Nucleus accumbens (tissue), 56 donors: ENCODE results near the gene SHROOM3.
A peak's percentile ranks its signal among the peaks of the same experiment; 100 is the strongest.
"Not testable (repeated sequence)": the region's sequence is repeated elsewhere in the genome, so short reads cannot be mapped to it uniquely, and the experiment has no call there.

Experiments
- DNase-seq, 56 donors: peaks; one replicate each; lab custom pipeline; 2025; lab: John Stamatoyannopoulos, UW

SHROOM3 gene

GRCh38 chr4:76585897-76586360 lies 150.9 kb downstream of the SHROOM3 start:
- peak in 26 of 56 donors; percentile 0 to 40 (median 6) for DNase-seq

- no peak for DNase-seq
Observed at GRCh38 chr4:76588274-76588673, 153.2 kb downstream of the SHROOM3 start.

- DNase-seq, result no peak
Observed at GRCh38 chr4:76589402-76589801, 154.4 kb downstream of the SHROOM3 start.

- peak in 1 of 56 donors; percentile 11 for DNase-seq
Observed at GRCh38 chr4:76589872-76590797, 155.1 kb downstream of the SHROOM3 start.

DNA sequence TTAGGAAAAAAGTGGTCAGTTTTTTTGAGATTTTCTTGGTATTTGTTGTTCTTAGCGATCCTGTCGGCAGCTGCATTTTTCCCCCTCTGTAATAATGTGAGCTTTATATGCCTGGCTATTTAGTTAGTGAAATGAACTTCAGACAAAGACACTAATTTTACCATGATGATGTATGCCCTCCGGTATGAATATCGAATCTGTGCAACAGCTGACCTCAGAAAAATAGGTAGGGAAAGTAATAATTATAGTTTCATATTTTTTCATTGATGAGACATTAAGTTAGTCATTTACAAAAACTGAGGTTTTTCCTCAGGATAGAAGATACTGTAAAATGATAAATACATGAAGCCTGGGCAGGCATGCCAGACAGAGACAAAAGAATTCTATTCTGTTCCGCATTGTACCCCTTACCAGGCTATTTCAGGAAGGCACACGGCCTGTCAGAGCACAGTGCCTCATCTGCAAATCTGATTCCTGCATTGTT lies 155.8 kb downstream of the SHROOM3 start:
- DNase-seq, result peak in 1 of 56 donors; percentile 3

DNA sequence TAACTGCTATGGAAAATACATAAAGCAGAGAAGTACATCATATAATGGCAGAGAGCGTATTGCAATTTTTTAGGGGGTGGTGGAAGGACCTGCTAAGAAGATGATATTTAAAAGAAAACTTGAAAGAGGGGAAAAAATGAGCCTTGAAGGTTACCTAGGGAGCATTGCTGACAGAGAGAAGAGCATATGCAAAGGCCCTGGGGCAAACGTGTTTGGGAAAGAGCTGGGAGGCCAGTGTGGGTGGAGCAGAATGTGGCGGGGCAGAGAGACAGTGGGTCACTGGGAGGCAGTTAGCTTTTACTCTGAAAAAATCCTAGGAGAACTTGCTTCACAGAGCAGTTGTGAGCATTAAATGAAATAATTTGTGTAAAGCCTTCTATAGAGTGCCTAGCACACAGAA lies 157.0 kb downstream of the SHROOM3 start:
- no peak for DNase-seq

DNA sequence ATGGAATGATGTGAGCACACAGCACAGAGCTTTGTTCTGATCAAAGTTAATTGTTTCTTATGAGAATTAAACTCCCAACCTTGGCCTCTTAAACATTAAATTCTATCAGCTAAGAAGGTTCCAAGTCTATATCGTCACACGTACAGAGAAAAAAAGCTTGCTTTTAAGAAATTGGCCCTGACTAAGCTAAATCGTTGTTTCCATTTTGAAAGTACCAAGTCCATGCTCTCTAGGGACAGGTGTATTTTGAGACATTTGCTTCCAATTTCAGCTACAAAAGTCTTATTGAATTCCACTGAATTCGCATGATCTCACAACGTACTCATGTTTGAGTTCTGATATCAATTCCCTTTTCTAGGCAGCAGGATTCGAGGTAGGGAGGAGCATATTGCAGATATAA lies 157.4 kb downstream of the SHROOM3 start:
- no peak for DNase-seq

GRCh38 chr4:76594173-76594572 lies 159.1 kb downstream of the SHROOM3 start:
- DNase-seq, result no peak

DNA sequence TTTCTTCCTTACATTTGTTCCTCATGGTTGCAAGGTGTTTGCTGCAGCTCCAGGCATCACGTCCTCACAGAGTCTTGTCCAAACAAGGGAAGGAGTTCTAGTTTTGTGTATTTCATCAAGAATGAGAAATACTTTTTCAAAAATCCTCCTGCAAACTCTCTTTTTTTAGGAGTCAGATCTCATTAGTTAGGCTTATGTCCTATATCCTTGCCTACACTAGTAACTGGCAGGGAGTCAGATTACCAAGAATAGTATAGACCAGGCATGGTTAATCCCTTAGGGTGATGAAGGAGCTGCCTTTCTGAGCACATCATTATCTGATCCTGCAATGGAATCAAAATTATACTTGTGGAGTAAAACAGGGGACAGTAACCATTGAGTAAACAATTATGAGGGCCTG lies 160.4 kb downstream of the SHROOM3 start:
- no peak for DNase-seq

DNA sequence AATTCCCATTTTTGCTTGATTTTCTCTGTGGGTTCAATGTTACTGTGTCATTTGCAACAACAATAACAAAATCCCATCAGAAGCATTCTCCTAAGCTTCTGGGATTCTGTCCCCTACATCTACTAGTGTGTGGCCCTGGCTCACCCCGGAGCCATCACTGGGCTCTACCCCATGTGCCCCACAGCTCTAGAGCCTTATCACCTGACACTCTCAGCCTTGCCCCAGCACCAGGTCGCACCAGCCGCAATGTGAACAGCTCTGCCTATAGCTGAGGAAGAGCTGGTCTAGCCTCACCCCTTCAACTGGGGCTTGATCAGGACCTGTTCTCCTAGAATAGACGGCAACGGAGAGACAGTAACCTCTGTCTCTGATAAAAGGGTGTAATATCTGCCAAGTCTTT lies 161.7 kb downstream of the SHROOM3 start:
- DNase-seq, result no peak

DNA sequence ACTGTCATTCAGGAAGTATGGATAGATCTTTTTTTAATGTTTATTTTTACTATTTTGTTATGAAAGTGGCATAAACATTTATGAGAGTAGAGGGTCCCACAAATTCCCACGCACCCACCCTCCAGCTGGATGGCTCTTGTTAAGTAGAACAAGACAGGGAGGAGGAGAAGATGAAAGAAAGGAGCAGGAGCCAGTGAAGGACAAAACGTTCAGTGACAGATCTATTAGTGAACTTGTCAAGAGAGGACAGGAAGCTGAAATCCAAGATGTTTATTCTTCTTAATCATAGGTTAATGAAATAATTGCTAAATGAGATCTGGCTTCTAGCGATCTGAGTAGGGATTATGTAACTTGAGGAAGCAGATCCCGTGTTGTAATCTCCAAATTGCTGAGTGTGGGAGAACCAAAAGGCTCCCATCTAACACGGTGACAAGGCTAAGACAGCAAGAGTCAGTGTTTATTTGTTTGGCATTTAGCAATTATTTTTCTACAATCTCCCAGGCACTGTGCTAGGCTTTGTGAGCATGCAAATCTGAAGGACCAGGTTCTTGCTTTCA lies 162.5 kb downstream of the SHROOM3 start:
- no peak for DNase-seq

DNA sequence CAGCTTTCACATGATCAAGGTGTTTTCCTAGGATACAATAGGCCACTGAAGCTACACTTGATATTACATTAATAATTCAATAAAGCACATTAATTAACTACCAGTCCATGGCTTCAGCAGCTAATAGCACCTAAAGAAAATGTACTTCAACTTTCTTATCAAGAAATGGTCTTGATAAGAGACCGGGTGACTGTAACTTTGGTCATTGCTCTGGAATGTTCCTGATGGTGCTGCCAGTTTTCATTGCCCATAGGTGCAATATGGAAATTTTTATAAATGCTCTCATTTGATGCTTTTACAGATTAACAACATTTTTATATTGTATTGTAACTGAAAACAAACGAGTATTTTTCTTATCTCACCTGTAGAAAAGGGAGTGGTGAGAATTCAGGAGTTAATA lies 165.4 kb downstream of the SHROOM3 start:
- DNase-seq, result no peak

DNA sequence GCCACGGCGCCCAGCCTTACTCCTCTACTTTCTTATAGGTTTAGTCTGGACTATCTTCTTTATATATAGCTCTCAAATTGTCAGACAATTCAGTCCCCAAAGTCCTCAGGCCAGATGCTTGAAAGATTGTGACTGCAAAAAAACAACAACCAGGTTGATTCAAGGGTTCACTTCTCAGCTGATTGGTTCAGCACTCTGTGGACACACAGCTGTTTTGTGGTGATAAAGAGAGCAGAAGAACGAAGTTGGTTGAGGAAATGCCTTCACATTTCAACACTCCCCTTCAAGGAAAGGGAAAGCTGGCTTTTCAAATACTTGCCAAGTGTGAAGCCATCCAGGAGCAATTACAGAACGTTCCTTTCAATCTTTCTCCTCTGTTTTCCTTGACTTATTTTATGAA lies 166.8 kb downstream of the SHROOM3 start:
- no peak for DNase-seq

DNA sequence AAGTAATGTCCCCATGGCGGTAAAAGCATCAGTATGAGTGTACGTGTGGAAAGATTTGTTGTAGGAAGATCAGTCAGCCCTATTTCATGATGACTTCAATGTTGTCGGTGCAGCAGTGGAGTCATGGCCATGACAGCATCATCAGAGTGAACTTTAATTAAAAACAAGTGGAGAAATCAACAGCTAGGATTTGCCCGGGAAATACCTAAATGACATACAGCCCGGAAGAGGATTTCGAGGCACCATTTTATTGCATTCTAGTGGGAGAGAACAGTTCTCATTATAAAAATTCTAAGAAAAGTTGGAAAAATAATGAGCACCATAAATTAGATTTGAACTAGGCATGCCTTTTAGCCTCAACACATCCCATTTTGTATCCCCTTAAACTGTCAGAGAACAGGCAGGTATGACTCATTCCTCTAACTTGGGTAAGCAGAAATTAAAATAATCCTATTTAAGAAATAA lies 170.1 kb downstream of the SHROOM3 start:
- no peak for DNase-seq

GRCh38 chr4:76606645-76607265 lies 171.7 kb downstream of the SHROOM3 start:
- no peak for DNase-seq

- DNase-seq, result no peak
Observed at GRCh38 chr4:76607266-76607799, 172.3 kb downstream of the SHROOM3 start.

GRCh38 chr4:76607846-76608245 lies 172.8 kb downstream of the SHROOM3 start:
- no peak for DNase-seq

DNA sequence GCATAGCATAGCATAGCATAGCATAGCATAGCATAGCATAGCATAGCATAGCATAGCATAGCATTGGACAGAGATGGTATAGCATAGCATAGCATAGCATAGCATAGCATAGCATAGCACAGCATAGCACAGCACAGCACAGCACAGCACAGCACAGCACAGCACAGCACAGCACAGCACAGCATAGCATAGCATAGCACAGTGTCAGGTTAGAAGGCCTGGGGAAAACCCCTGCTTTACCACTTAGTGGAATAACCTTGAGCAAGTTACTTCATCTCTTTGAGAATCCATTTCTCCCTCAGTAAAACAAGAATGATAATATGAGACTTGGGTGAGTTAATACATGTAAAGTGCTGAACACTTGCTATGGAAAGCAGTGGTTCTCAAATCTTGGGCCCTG lies 173.5 kb downstream of the SHROOM3 start:
- not testable (repeated sequence) for DNase-seq

GRCh38 chr4:76610751-76611547 lies 175.9 kb downstream of the SHROOM3 start:
- DNase-seq, result no peak

GRCh38 chr4:76611616-76612207 lies 176.7 kb downstream of the SHROOM3 start:
- no peak for DNase-seq
